ENCODE measurements around the gene NTM.

- TF ChIP-seq POLR2A (IDR thresholded peaks at IDR 0.05) (no peak), EP300 (IDR thresholded peaks at IDR 0.05) (no peak)
- TF ChIP-seq, protein P1, sequence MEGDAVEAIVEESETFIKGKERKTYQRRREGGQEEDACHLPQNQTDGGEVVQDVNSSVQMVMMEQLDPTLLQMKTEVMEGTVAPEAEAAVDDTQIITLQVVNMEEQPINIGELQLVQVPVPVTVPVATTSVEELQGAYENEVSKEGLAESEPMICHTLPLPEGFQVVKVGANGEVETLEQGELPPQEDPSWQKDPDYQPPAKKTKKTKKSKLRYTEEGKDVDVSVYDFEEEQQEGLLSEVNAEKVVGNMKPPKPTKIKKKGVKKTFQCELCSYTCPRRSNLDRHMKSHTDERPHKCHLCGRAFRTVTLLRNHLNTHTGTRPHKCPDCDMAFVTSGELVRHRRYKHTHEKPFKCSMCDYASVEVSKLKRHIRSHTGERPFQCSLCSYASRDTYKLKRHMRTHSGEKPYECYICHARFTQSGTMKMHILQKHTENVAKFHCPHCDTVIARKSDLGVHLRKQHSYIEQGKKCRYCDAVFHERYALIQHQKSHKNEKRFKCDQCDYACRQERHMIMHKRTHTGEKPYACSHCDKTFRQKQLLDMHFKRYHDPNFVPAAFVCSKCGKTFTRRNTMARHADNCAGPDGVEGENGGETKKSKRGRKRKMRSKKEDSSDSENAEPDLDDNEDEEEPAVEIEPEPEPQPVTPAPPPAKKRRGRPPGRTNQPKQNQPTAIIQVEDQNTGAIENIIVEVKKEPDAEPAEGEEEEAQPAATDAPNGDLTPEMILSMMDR (IDR thresholded peaks at IDR 0.05) = no peak
Measured at GRCh38 chr11:131692961-131693360, 322.5 kb downstream of the NTM start.
